KBM-7 (cell line): ENCODE data around the gene WNT3A.
"Not testable (repeated sequence)": the region's sequence is repeated elsewhere in the genome, so short reads cannot be mapped to it uniquely, and the experiment has no call there.

ENCODE experiments used
- DNase-seq: peaks from one replicate; pipeline ENCODE4 v3.0.0-alpha.2; 2015
- in situ Hi-C: fragments of 300-500 bp; cut with MboI; formaldehyde crosslinking; loops from 2 replicates; pipeline ENCODE4 v1.14.3; 2020; ENCODE audit warnings: low sequenced_read_pairs, low pct_unique_long_range_greater_than_20kb, mixed read lengths

Gene WNT3A, protein sequence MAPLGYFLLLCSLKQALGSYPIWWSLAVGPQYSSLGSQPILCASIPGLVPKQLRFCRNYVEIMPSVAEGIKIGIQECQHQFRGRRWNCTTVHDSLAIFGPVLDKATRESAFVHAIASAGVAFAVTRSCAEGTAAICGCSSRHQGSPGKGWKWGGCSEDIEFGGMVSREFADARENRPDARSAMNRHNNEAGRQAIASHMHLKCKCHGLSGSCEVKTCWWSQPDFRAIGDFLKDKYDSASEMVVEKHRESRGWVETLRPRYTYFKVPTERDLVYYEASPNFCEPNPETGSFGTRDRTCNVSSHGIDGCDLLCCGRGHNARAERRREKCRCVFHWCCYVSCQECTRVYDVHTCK

DNA sequence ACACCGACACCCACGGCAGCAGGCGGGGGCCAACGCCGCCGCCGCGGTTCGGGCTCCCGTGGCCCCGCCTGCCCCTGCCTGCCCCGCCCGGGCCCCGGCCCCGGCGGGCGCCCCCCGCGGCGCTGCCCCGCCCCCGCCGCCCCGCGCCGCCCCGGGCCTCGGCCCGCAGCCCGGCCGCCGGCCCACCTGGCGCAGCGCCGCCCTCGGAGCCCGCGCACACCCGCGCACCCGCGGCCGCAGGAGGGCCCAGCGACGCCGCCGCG lies at the start of gene WNT3A:
Gene WNT3A (plus strand): TSS at position 213 of the 263 bp plus-strand sequence. CDS start 131 bp downstream, outside the sequence.
- no peak for DNase-seq
- in situ Hi-C loops = no loop called here

DNA sequence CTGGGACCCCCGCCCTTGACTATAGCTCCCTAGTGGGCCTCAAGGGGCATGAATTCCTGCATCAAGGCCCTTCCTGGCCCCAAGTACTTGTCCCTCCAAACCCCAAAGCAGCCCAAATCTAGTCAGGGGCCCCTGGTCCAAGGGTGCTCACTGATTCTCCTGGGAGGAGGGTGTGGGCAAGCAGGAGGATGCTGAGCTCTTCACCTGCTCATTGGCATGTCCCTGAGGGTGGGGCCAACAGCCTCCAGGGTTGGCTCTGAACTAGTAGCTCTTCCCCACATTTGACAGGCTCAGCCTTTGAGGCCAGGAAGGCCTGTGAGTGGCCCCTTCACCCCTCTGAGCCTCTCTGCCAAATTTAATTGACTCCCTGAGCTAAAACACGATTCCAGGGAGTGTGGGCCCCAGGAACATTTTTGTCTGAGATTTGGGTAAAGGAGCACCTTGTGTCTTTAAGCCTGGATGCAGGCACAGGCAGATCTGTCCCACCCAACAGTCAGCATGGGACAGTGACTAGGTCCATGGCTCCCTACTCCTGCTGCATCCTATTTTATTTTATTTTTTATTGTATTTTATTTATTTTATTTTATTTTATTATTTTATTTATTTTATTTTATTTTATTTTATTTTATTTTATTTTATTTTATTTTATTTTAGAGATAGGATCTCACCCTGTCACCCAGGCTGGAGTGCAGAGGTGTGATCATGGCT lies 48.0 kb upstream of the WNT3A start:
- no peak for DNase-seq
- in situ Hi-C loops = no loop called here

DNA sequence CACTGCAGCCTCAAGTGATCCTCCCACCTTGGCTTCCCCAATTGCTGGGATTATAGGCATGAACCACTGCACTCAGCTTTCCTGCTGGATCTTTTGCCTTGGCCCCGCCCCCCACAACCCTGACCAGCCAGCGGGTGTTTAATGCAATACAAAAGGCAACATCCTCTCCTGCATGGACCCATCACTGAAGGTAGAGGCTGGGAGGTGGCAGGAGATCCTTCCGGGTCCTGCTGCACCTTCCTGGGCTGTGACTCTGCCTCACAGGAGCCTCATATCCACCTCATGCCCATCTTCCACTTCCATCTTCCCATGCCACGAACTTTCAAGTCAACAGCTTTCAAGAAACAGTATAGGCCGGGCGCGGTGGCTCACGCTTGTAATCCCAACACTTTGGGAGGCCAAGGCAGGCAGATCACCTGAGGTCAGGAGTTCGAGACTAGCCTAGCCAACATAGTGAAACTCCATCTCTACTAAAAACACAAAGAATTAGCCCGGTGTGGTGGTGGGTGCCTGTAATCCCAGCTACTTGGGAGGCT lies 47.4 kb upstream of the WNT3A start:
- DNase-seq = no peak
- in situ Hi-C loops = no loop called here

DNA sequence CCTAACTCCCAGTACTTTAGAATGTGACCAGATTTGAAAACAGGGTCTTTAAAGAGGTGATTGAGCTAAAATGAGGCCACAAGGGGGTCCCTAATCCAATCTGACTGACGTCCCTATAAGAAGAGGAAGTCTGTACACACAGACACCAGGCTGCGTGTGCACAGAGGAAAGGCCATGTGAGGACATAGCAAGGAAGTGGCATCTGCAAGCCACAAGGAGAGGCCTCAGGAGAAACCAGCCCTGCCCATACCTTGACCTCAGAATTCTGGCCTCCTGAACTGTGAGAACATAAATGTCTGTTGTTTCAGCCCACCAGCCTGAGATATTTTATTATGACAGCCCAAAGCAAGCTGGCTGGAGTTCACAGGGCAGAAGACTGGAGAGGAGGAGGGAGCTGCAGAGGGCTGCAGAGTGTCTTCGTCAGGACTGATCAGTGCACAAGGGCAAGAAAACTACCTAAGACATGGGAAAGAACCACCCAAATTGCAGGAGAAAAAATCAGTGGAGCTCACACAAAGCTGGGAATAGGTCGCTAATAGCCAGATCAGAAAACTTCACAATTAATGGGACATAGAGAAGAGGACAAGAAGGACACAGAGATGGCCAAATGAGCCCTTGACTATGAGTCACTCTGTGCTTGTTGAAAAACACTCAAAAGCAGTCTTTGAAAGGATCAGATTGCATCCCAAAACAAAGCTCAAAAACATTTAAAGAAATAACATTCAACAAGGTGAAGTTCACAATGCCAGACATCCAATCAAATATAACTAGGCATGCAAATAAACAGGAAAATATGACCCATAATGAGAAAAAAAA lies 44.9 kb upstream of the WNT3A start:
- DNase-seq = peak; percentile 77
- in situ Hi-C loops = no loop called here

DNA sequence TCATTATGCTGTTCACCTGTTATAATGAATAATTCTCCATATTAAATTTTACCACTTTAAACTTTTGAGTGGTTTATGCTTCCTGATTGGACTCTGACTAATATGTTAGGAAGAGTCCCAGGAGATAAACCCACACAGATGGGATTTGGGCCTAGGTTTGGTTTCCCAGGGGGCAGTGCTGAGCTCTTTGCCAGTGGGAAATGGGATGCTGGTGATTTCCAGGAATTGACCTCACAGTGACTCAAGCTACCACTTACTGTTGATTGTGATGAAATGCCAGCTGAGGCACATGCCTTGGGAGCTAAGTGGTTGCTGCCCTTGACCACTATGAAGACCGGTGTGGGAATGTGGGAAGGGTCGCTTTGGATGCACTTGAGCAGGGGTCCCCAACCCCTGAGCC lies 40.1 kb upstream of the WNT3A start:
- in situ Hi-C loops, DNase-seq: not testable (repeated sequence)

DNA sequence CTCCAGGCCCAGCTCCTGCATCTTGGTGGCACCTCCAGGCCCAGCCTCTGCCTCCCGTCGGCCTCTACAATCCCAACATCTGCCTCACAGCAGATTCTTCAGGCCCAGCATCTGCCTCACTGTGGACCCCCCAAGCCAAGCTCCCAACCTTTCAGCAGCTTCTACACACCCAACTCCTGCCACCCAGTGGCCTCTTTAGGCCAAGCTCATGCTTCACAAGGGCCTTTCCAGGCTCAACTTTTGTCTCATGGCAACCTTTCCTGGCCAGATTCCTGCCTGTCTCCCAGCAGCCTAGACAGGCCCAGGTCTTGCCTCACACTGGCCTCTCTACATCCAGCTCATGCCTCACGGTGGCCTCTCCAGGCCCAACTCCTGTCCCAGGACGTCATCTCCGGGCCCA lies 39.0 kb upstream of the WNT3A start:
- DNase-seq, in situ Hi-C loops: not testable (repeated sequence)

DNA sequence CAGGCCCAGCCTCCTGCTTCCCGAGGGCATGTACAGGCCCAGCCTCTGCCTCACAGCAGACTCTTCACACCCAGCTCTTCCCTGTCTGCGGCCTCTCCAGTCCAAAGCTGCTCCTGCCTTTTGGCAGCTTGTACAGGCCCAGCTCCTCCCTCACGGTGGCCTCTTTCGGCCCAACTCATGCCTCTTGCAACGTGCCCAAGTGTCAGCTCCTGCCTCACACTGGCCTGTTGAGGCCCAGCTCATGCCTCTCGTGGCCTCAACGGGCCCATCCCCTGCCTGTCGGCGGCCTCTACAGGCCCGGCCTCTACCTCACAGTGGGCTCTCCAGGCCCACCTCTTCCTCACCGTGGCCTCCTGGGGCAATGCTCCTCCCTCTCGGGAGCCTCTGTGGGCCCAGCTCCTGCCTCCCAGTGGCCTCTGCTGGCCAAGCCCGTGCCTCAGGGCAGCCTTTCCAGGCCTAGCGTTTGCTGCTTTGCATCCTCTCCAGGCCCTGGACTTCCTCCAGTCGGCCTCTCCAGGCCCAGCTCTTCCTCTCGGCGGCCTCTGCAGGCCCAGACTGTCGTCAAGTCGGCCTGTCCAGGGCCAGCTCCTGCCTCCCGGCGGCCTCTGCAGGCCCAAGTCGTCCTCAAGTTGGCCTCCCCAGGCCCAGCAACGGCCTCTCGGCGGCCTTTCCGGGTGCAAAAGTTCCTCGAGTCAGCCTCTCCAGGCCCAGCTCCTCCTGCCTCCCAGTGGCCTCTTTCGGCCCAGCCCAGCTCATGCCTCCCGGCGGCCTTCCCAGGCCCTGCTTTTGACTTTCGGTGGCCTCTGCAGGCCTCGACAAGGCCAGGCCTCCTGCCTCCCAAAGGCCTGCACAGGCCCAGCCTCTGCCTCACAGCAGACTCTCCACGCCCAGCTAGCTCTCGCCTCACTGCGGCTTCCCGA lies 36.5 kb upstream of the WNT3A start:
- DNase-seq, in situ Hi-C loops: not testable (repeated sequence)

DNA sequence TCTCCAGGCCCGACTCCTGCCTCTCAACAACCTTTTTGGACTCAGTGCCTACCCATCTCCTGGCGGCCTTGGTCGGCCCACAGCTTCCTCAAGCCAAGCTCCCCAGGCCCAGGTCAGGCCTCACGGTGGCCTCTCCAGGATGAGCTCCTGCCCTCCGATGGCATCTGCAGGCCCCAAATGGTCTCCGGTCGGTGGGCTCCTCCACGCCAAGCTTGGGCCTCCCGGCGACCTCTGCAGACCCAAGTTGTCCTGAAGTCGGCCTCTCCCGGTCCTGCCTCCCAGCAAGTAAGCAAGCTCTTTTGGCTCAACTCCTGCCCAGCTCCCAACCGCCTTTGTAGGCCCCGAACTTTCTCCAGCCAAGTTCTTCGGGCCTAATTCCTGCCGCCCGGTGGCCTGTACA lies 35.6 kb upstream of the WNT3A start:
- DNase-seq, in situ Hi-C loops: not testable (repeated sequence)

DNA sequence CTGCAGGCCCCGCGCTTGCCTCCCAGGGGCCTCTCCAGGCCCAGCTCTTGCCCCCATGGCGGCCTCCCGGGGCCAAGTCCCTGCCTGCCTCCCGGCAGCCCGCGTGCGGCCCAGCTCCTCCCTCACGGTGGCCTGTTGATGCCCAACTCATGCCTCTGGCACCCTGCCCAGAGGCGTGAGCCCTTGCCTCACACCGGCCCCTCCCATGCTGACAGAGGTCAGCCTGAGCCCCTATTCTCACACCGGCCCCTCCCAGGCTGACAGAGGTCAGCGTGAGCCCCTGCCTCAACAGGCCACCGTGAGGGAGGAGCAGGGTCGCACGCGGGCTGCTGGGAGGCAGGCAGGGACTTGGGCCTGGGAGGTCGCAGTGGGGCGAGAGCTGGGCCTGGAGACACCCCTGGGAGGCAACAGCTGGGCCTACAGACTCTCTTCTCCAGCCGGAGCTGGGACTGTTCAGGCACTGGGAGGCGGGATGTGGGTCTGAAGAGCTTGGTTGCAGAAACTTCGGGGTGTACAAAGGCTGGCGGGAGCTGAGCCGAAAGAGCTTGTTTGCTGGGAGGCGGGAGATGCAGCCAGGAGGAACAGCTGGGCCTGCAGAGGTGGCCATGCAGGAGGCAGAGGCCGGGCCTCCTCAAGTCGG lies 35.0 kb upstream of the WNT3A start:
- in situ Hi-C loops, DNase-seq: not testable (repeated sequence)

DNA sequence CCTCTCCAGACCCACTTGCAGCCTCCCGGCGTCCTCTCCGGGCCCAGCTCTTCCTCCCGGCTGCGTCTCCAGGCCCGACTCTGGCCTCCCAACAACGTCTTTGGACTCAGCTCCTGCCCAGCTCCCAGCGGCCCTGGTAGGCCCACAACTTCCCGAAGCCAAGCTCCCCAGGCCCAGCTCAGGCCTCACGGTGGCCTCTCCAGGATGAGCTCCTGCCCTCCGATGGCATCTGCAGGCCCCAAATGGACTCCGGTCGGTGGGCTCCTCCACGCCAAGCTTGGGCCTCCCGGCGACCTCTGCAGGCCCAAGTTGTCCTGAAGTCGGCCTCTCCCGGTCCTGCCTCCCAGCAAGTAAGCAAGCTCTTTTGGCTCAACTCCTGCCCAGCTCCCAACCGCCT lies 34.5 kb upstream of the WNT3A start:
- in situ Hi-C loops, DNase-seq: not testable (repeated sequence)

DNA sequence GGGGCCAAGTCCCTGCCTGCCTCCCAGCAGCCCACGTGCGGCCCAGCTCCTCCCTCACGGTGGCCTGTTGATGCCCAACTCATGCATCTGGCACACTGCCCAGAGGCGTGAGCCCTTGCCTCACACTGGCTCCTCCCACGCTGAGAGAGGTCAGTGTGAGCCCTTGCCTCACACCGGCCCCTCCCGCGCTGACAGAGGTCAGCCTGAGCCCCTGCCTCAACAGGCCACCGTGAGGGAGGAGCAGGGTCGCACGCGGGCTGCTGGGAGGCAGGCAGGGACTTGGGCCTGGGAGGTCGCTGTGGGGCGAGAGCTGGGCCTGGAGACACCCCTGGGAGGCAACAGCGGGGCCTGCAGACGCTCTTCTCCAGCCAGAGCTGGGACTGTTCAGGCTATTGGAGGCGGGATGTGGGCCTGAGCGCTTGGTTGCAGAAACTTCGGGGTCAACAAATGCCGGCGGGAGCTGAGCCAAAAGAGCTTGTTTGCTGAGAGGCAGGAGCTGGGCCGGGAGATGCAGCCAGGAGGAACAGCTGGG lies 33.9 kb upstream of the WNT3A start:
- in situ Hi-C loops, DNase-seq: not testable (repeated sequence)

DNA sequence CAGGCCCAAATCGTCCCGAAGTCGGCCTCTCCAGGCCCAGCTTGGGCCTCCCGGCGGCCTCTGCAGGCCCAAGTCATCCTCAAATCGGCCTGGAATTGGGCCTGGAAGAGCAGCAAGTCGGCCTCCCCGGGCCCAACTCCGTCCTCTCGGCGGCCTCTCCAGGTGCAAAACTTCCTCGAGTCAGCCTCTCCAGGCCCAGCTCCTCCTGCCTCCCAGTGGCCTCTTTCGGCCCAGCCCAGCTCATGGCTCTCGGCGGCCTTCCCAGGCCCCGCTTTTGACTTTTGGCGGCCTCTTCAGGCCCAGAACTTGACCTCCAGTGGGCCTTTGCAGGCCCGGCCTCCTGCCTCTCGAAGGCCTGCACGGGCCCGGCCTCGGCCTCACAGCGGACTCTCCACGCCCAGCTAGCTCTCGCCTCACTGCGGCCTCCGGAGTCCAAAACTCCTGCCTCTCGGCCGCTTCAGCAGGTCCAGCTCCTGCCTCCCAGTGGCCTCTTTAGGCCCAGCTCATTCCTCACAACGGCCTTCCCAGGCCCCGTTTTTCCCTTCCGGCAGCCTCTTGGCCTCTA lies 33.0 kb upstream of the WNT3A start:
- DNase-seq, in situ Hi-C loops: not testable (repeated sequence)

DNA sequence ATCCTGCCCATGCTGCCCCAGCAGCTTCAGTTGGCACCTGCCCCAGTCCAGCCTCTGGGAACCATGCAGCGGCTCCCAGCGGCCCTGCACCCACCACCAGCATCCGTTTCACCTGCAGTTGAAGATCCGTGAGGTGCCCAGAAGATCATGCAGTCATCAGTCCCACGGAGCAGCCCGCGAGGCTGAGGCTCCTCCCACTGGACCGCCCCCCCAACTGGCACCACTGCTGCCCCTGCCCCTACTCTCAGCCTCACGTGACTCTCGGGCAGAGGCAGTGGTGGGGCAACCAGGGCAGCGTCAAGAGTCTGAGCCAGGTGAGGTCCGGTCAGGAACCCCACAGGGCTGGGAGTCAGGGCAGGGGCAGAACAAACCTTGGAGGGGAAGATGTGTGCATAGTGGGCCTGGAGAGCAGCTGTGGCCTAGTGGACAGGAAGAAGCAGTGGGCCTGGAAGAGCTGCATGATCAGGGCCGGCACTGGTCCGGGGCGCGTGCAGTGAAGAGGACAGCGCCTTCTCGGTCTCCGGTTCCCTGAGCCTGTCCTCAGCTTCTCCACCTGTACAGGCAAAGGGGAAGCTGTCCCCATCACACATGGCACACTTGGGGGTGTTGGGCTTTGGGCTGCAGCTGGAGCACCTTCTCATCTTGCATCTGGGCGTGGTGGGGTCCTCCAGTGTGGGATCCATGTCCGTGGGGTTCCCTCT lies 31.1 kb upstream of the WNT3A start:
- DNase-seq = not testable (repeated sequence)

DNA sequence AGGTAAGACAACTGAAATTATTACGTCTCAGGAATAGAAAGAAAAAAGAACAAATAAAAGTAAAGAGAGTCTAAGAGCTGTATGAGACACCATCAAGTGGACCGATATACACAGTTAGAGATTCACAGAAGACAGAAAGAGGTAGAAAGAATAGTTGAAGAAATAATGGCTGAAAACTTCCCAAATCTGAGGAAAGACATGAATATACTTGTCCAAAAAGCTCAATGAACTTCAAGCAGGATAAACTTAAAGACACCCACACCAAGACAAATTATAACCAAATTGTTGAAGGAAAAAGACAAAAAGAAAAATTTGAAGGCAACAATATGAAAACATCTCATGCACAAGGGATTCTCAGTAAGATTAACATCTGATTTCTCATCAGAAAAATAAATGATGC lies 19.6 kb upstream of the WNT3A start:
- in situ Hi-C loops = no loop called here

More for the DNA sequence above, 31.1 kb upstream of the WNT3A start:
- in situ Hi-C loops = not testable (repeated sequence)

DNA sequence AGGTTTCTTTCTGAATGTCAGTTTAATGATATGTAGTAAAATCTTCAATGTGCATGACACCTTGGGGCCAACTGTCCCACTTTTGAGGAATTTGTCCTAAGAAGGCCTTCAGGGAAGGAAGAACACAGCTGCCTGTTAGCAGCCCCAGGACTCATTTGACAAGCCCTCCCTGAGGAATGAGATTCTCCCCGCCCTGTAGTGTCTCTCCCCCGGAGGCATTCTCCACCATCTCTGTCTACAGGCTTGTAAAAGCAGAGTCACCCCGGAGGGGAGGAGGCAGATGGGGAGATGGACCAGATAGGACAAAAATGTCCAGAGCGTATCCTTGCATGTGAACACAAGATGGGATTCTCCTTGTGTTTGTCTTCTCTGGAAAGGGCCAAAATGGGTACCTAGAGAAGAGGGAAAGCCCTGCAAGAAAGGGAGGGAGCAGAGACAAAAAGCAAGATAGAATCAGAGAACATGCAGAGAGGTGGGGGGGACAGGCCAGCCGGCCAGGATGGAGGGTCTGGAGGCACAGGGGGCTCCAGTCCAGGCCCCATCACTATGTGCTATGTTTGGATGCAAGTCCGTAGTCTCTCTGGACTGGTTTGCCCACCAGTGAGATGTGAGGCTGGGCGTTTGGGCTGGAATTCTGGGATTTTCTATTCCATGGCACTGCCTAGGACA lies 12.0 kb upstream of the WNT3A start:
- no peak for DNase-seq
- in situ Hi-C loops = no loop called here

More for the DNA sequence above, 19.6 kb upstream of the WNT3A start:
- DNase-seq = no peak

DNA sequence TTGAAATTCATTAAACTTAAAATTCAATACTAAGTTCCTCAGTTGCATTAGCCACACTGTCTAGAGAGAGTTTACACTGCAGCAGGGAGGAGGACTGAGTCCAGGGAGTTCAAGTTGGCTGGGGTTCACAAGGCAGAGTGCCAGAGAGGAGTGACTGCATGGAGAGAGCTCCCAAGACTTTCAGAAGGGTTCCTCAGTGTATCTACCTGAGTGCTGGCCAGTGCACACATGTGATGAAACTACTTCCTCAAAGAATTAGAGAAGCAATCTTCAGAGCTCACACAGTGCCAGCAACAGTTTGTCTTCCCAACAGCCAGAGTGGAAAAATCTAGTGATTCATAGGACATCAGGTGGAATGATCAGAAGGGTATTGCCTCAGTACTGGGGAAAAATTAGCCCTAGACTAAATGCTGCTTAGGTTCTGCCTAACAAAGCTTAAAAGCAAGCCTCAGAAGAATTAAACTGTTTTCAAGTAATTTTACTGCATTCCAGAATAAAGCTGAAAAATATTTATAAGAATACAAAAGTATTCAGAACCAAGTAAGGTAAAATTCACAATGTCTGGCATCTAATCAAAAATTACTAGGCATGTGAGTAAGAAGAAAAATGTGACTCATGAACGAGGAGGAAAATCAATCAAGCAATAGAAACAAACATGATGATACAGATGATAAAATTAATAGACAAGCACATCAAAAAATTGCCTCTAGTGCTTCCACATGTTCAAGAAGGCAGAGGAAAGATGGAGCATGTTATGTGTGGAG lies 10.4 kb upstream of the WNT3A start:
- in situ Hi-C loops = no loop called here
- DNase-seq = no peak
